HepG2 (cell line): Measurements from ENCODE around the gene EWSR1. TPM values are rescaled to one million over a fixed set of nuclear protein-coding genes. Genes with fewer than 3 reads are reported as not detected.

Experiments used
- ATAC-seq: fragments of 200-7000 bp; cut with Tn5 transposase; 3 replicates; pipeline ENCODE4 v1.9.1; 2020; ENCODE audit warnings: mild to moderate bottlenecking, moderate library complexity
- BruUV-seq: library from RNA; stranded (reverse); fragments of 400-500 nt; replicated peaks from 2 replicates; lab custom pipeline; 2021; lab: Mats Ljungman, UMichigan
- CTCF ChIA-PET: fragments of 300-600 bp; formaldehyde crosslinking; extraction: SDS; loops from one replicate; lab custom pipeline; 2021; ENCODE audit warnings: low total read pairs, inconsistent platforms, low intra/inter-chr PET ratio; lab: Yijun Ruan, JAX
- POLR2A ChIA-PET: fragments of 350-600 bp; sonication (Branson Sonifier 250); formaldehyde crosslinking; loops from one replicate; lab custom pipeline; 2020; ENCODE audit warnings: antibody characterized with exemption, inconsistent platforms; lab: Yijun Ruan, JAX
- DNase-seq: peaks from one replicate; pipeline ENCODE4 v3.0.0-alpha.2; 2015; ENCODE audit warnings: low spot score
- FAIRE-seq: peaks from 3 replicates; lab custom pipeline; 2011; peaks lifted over from hg19 to GRCh38; lab: Jason Lieb, UNC
- H2AFZ ChIP-seq: one replicate; pipeline ENCODE4 v1.6.1; 2011; ENCODE audit warnings: low read length, inconsistent platforms
- H3K27ac ChIP-seq: fragments of 300-600 bp; 3 replicates; pipeline ENCODE4 v1.8.0; 2011; ENCODE audit warnings: mixed run types, mild to moderate bottlenecking, mixed read lengths, low read length, inconsistent platforms; ENCODE audit not compliant: insufficient read depth; ENCODE audit errors: extremely low read length
- H3K27me3 ChIP-seq, 2 experiments: fragments of 200-600 bp in 1 of 2; 2 replicates in 1 of 2; 3 replicates in 1 of 2; pipeline versions ENCODE4 v1.6.0 to v1.8.0; 2011; ENCODE audit warnings: low read length in 2 of 2, mild to moderate bottlenecking in 2 of 2, moderate library complexity in 2 of 2, inconsistent platforms in 1 of 2; ENCODE audit not compliant: insufficient read depth in 2 of 2, control insufficient read depth in 1 of 2
- H3K36me3 ChIP-seq, 2 experiments: fragments of 200-600 bp in 1 of 2; replicated peaks in 1 of 2; 2 replicates in 1 of 2; 3 replicates in 1 of 2; pipeline versions ENCODE4 v1.5.1 to v1.8.0; 2011; ENCODE audit warnings: low read length in 2 of 2, inconsistent platforms in 1 of 2; ENCODE audit not compliant: insufficient read depth in 2 of 2, control insufficient read depth in 1 of 2
- H3K4me1 ChIP-seq: 2 replicates; pipeline ENCODE4 v1.5.1; 2012; ENCODE audit warnings: low read length, inconsistent platforms; ENCODE audit not compliant: insufficient read depth
- H3K4me2 ChIP-seq: 2 replicates; pipeline ENCODE4 v1.6.0; 2011; ENCODE audit warnings: low read depth, low read length, inconsistent platforms
- H3K4me3 ChIP-seq, 3 experiments: fragments of 200-600 bp in 1 of 3; sonication (generic), shearing (Covaris generic) in 1 of 3; replicated peaks in 1 of 3; 2 replicates each; pipeline ENCODE4 v1.5.1; 2011 to 2016; ENCODE audit warnings: low read length in 3 of 3, inconsistent platforms in 2 of 3, low read depth in 2 of 3, mild to moderate bottlenecking in 2 of 3, control low read depth in 1 of 3, mixed read lengths in 1 of 3; ENCODE audit not compliant: insufficient read depth in 1 of 3
- H3K79me2 ChIP-seq: one replicate; pipeline ENCODE4 v1.6.1; 2011; ENCODE audit warnings: low read length, inconsistent platforms; ENCODE audit not compliant: insufficient read depth
- H3K9ac ChIP-seq: 2 replicates; pipeline ENCODE4 v1.6.0; 2011; ENCODE audit warnings: mild to moderate bottlenecking, low read depth, low read length, inconsistent platforms; ENCODE audit not compliant: insufficient read depth
- H3K9me3 ChIP-seq: 2 replicates; pipeline ENCODE4 v1.5.1; 2012; ENCODE audit warnings: mild to moderate bottlenecking, low read length
- H4K20me1 ChIP-seq: 2 replicates; pipeline ENCODE4 v1.6.0; 2011; ENCODE audit warnings: inconsistent platforms, mild to moderate bottlenecking, low read length, moderate library complexity; ENCODE audit not compliant: insufficient read depth
- ARID5B ChIP-seq: IDR thresholded peaks from 2 replicates; pipeline ENCODE4 v1.4.0; 2020; ENCODE audit warnings: mild to moderate bottlenecking, missing genetic modification reagents
- FOXK1 ChIP-seq: sonication (generic); formaldehyde crosslinking; IDR thresholded peaks from 2 replicates; pipeline ENCODE4 v1.4.0; 2020; ENCODE audit warnings: low read depth, missing genetic modification reagents, borderline replicate concordance
- HNRNPLL ChIP-seq: fragments of 200-400 bp; formaldehyde crosslinking; IDR thresholded peaks from 2 replicates; pipeline ENCODE4 v1.6.1; 2017; ENCODE audit warnings: mild to moderate bottlenecking, low read depth, low read length; ENCODE audit not compliant: poor library complexity, severe bottlenecking
- THYN1 ChIP-seq: sonication (generic); formaldehyde crosslinking; IDR thresholded peaks from 2 replicates; pipeline ENCODE4 v1.8.1; 2023; ENCODE audit warnings: low read depth, mild to moderate bottlenecking, moderate library complexity, missing genetic modification reagents, borderline replicate concordance
- TRAFD1 ChIP-seq: sonication (generic); formaldehyde crosslinking; IDR thresholded peaks from 2 replicates; pipeline ENCODE4 v1.5.1; 2020; ENCODE audit warnings: missing genetic modification reagents, mild to moderate bottlenecking, borderline replicate concordance
- ZFP91 ChIP-seq: sonication (generic); formaldehyde crosslinking; IDR thresholded peaks from 2 replicates; pipeline ENCODE4 v1.9.0; 2022; ENCODE audit warnings: missing genetic modification reagents, mild to moderate bottlenecking, borderline replicate concordance
- ZFX ChIP-seq: sonication (generic); formaldehyde crosslinking; IDR thresholded peaks from 2 replicates; pipeline ENCODE4 v1.4.0; 2020; ENCODE audit warnings: mild to moderate bottlenecking, low read depth, missing genetic modification reagents, moderate library complexity
- ZNF615 ChIP-seq: sonication (generic); formaldehyde crosslinking; IDR thresholded peaks from 2 replicates; pipeline ENCODE4 v1.5.0; 2020; ENCODE audit warnings: mild to moderate bottlenecking, missing genetic modification reagents, borderline replicate concordance
- ZNF768 ChIP-seq: sonication (generic); formaldehyde crosslinking; IDR thresholded peaks from 2 replicates; pipeline ENCODE4 v1.4.0; 2020; ENCODE audit warnings: missing genetic modification reagents
- WGBS: methylation state at CpG from one replicate; pipeline ENCODE4 v1.1.6; 2017; ENCODE audit warnings: low lambda C conversion rate; 5-methylcytosine and 5-hydroxymethylcytosine counted together
- in situ Hi-C: cut with HindIII; loops from 2 replicates; pipeline ENCODE4 v1.10.0; 2017; ENCODE audit warnings: low pct_unique_long_range_greater_than_20kb; ENCODE audit not compliant: extremely low pct_ligation_motif_present
- intact Hi-C: fragments of 100-400 bp; cut with micrococcal nuclease; formaldehyde crosslinking; loops from one replicate; pipeline ENCODE4 v1.10.0; 2022; ENCODE audit not compliant: unreplicated experiment
- polyA plus RNA-seq, 8 experiments: library from polyadenylated mRNA; depleted of rRNA in 3 of 8; stranded (reverse) in 7 of 8; unstranded in 1 of 8; fragments of >200 nt; fragmentation: Illumina TruSeq in 4 of 8; extraction: Trizol in 4 of 8; gene quantifications; 2 replicates each; pipeline versions ENCODE4 v1.2.1 to v1.2.3, GENCODE V29; 2011 to 2016; ENCODE audit warnings: low read depth in 4 of 8, missing spikeins in 1 of 8, mixed read lengths in 1 of 8; ENCODE audit not compliant: insufficient read depth in 1 of 8
- total RNA-seq, 5 experiments: library from RNA; depleted of rRNA; stranded (reverse); fragments of >200 nt; fragmentation: Illumina TruSeq; extraction: Trizol; gene quantifications; 2 replicates each; pipeline ENCODE4 v1.2.3, GENCODE V29; 2016; ENCODE audit warnings: low read depth in 1 of 5

EWSR1 gene
- total and polyA plus RNA-seq, 2 of the 13 experiments (the other 11 are each of a cell fraction or from before 2014, with no cell fraction given), result 211 to 326 TPM

- Histone ChIP-seq H3K27ac (no peak overlapping the region), H3K79me2 (no peaks in the 10 kb centered on the region), H3K36me3 (no peaks in the 10 kb centered on the region), H3K9ac (no peak overlapping the region), H2AFZ (no peak overlapping the region), H3K4me3 (peak overlapping the region in 2 of 3 experiments; percentile 41 to 70; a peak in 4 of 6 replicates), H3K4me1 (peaks cover 42% of the 10 kb centered on the region), H3K27me3 (peaks cover 7 to 41% of the 10 kb centered on the region in 2 experiments), H3K4me2 (peak overlapping the region; percentile 73), H3K9me3 (no peaks in the 10 kb centered on the region), H4K20me1 (no peaks in the 10 kb centered on the region; the same call in 1 of the 2 replicates)
- in situ Hi-C loops, result no loop called here
- intact Hi-C loops, result no loop called here
- ChIA-PET POLR2A (no interaction called here), CTCF (no interaction called here)
- FAIRE-seq (no peak), ATAC-seq (peak; percentile 8; the same call in 2 of the 3 replicates), DNase-seq (no peak)
- WGBS, result 6% methylated on average over 34 of the region's 51 CpGs
- BruUV-seq, result no TSS peak
- TF ChIP-seq ZFP91 (CRISPR knock-in tag) (0 out of 2 replicates have a peak, but pooled peaks have one; percentile 38), THYN1 (CRISPR knock-in tag) (no peak), FOXK1 (CRISPR knock-in tag) (no peak), ARID5B (CRISPR knock-in tag) (no peak), ZFX (CRISPR knock-in tag) (peak; percentile 23; the same call in 1 of the 2 replicates), ZNF768 (CRISPR knock-in tag) (0 out of 2 replicates have a peak, but pooled peaks have one; percentile 5), TRAFD1 (CRISPR knock-in tag) (no peak), ZNF615 (CRISPR knock-in tag) (no peak), HNRNPLL (peak; percentile 78)
These were observed 45.8 kb downstream of the EWSR1 start for GRCh38 chr22:29313576-29314466.
